Muscle of leg (tissue), 11 donors: ENCODE results near the gene SCAMP1. TPM values are rescaled to one million over a fixed set of nuclear protein-coding genes. Genes with fewer than 3 reads are reported as not detected.
A peak's percentile ranks its signal among the peaks of the same experiment; 100 is the strongest.

ENCODE experiments used
- DNase-seq: peaks from one replicate; pipeline ENCODE4 v3.0.0; 2013
- H3K27ac ChIP-seq: one replicate; pipeline ENCODE4 v1.5.1; 2013; ENCODE audit warnings: mild to moderate bottlenecking, low read length, control low read depth
- H3K27me3 ChIP-seq: one replicate; pipeline ENCODE4 v1.6.1; 2013; ENCODE audit warnings: low read length; ENCODE audit not compliant: control insufficient read depth, insufficient read depth
- H3K36me3 ChIP-seq: one replicate; pipeline ENCODE4 v1.6.1; 2013; ENCODE audit warnings: low read length; ENCODE audit not compliant: control insufficient read depth, insufficient read depth
- H3K4me1 ChIP-seq: one replicate; pipeline ENCODE4 v1.6.1; 2013; ENCODE audit warnings: low read length; ENCODE audit not compliant: control insufficient read depth, insufficient read depth
- H3K4me3 ChIP-seq: one replicate; pipeline ENCODE4 v1.5.1; 2013; ENCODE audit warnings: low read length, control low read depth
- H3K9me3 ChIP-seq: replicated peaks from 2 replicates; pipeline ENCODE4 v1.6.1; 2013; ENCODE audit warnings: low read depth, low read length; ENCODE audit not compliant: control insufficient read depth
- WGBS: methylation state at CpG from one replicate; pipeline ENCODE4 v1.1.5; 2013; ENCODE audit warnings: missing lambda C conversion rate; ENCODE audit not compliant: insufficient coverage; 5-methylcytosine and 5-hydroxymethylcytosine counted together
- polyA plus RNA-seq, 8 donors: library from polyadenylated mRNA; unstranded; fragments of 120-200 nt; gene quantifications; one replicate each; pipeline versions ENCODE4 v1.2.1 to v1.2.3, GENCODE V29; 2013; ENCODE audit warnings: inconsistent platforms in 1 of 8, low replicate concordance in 1 of 8; ENCODE audit not compliant: insufficient read length in 8 of 8, insufficient read depth in 1 of 8
- total RNA-seq: library from RNA; stranded (reverse); fragments of 120-200 nt; gene quantifications from one replicate; pipeline ENCODE4 v1.2.4, GENCODE V29; 2013

SCAMP1 gene
- total and polyA plus RNA-seq, 9 donors = 22.2 to 41.1 (median 30.1) TPM

- Histone ChIP-seq H3K27ac (no peak overlapping the region), H3K27me3 (no peaks in the 10 kb centered on the region), H3K36me3 (no peaks in the 10 kb centered on the region), H3K9me3 (no peaks in the 10 kb centered on the region), H3K4me3 (no peak overlapping the region), H3K4me1 (no peaks in the 10 kb centered on the region)
- DNase-seq = no peak
Measured at GRCh38 chr5:78331523-78332080, 28.8 kb upstream of the SCAMP1 start.

GRCh38 chr5:78334811-78335210, 25.6 kb upstream of the SCAMP1 start:
- Histone ChIP-seq H3K4me3 (no peak overlapping the region), H3K27ac (no peak overlapping the region), H3K9me3 (peaks cover 6% of the 10 kb centered on the region), H3K27me3 (no peaks in the 10 kb centered on the region), H3K36me3 (no peaks in the 10 kb centered on the region), H3K4me1 (no peaks in the 10 kb centered on the region)
- 73% methylated on average over 1 of the region's 3 CpGs for WGBS
- DNase-seq = no peak

GRCh38 chr5:78335976-78336375, 24.4 kb upstream of the SCAMP1 start:
- H3K4me3 ChIP-seq = no peak overlapping the region
- peaks cover 6% of the 10 kb centered on the region for H3K9me3 ChIP-seq
- H3K4me1 ChIP-seq = no peaks in the 10 kb centered on the region
- no peak overlapping the region for H3K27ac ChIP-seq
- no peak for DNase-seq
- 24% methylated on average over 2 of the region's 2 CpGs for WGBS
- no peaks in the 10 kb centered on the region for H3K27me3 ChIP-seq
- no peaks in the 10 kb centered on the region for H3K36me3 ChIP-seq

- no peaks in the 10 kb centered on the region for H3K4me1 ChIP-seq
- H3K36me3 ChIP-seq = no peaks in the 10 kb centered on the region
- 88% methylated on average over 1 of the region's 2 CpGs for WGBS
- H3K27me3 ChIP-seq = no peaks in the 10 kb centered on the region
- DNase-seq = no peak
- H3K4me3 ChIP-seq = no peak overlapping the region
- peaks cover 6% of the 10 kb centered on the region for H3K9me3 ChIP-seq
- no peak overlapping the region for H3K27ac ChIP-seq
Measured at GRCh38 chr5:78336698-78337097, 23.7 kb upstream of the SCAMP1 start.

GRCh38 chr5:78339617-78340436, 20.6 kb upstream of the SCAMP1 start:
- Histone ChIP-seq H3K4me3 (no peak overlapping the region), H3K36me3 (no peaks in the 10 kb centered on the region), H3K27me3 (no peaks in the 10 kb centered on the region), H3K4me1 (no peaks in the 10 kb centered on the region), H3K9me3 (peaks cover 6% of the 10 kb centered on the region), H3K27ac (no peak overlapping the region)
- no CpG with 5 or more reads among the region's 5 CpGs for WGBS
- peak; percentile 18 for DNase-seq

- peaks cover 2% of the 10 kb centered on the region for H3K4me1 ChIP-seq
- DNase-seq = no peak
- no peaks in the 10 kb centered on the region for H3K36me3 ChIP-seq
- no CpG with 5 or more reads among the region's 3 CpGs for WGBS
- H3K27ac ChIP-seq = no peak overlapping the region
- peaks cover 6% of the 10 kb centered on the region for H3K9me3 ChIP-seq
- H3K4me3 ChIP-seq = no peak overlapping the region
- no peaks in the 10 kb centered on the region for H3K27me3 ChIP-seq
Measured at GRCh38 chr5:78341440-78341839, 19.0 kb upstream of the SCAMP1 start.

- Histone ChIP-seq H3K9me3 (no peaks in the 10 kb centered on the region), H3K4me1 (peaks cover 2% of the 10 kb centered on the region), H3K36me3 (no peaks in the 10 kb centered on the region), H3K27ac (no peak overlapping the region), H3K27me3 (no peaks in the 10 kb centered on the region), H3K4me3 (no peak overlapping the region)
- DNase-seq = peak; percentile 17
- no CpG with 5 or more reads among the region's 3 CpGs for WGBS
Measured at GRCh38 chr5:78345485-78345884, 14.9 kb upstream of the SCAMP1 start.

GRCh38 chr5:78353520-78353919, 6.9 kb upstream of the SCAMP1 start:
- Histone ChIP-seq H3K9me3 (no peaks in the 10 kb centered on the region), H3K4me1 (no peaks in the 10 kb centered on the region), H3K27me3 (no peaks in the 10 kb centered on the region), H3K36me3 (peaks cover 7% of the 10 kb centered on the region), H3K27ac (no peak overlapping the region), H3K4me3 (no peak overlapping the region)
- 32% methylated on average over 3 of the region's 4 CpGs for WGBS
- DNase-seq = no peak

- peaks cover 1% of the 10 kb centered on the region for H3K4me1 ChIP-seq
- no peak overlapping the region for H3K27ac ChIP-seq
- H3K4me3 ChIP-seq = no peak overlapping the region
- WGBS = 33% methylated on average over 1 of the region's 4 CpGs
- H3K27me3 ChIP-seq = no peaks in the 10 kb centered on the region
- H3K9me3 ChIP-seq = no peaks in the 10 kb centered on the region
- DNase-seq = peak; percentile 23
- peaks cover 7% of the 10 kb centered on the region for H3K36me3 ChIP-seq
Measured at GRCh38 chr5:78354066-78354670, 6.2 kb upstream of the SCAMP1 start.

- H3K4me3 ChIP-seq = no peak overlapping the region
- peak overlapping the region; percentile 37 for H3K27ac ChIP-seq
- peaks cover 7% of the 10 kb centered on the region for H3K36me3 ChIP-seq
- peaks cover 7% of the 10 kb centered on the region for H3K4me1 ChIP-seq
- H3K9me3 ChIP-seq = no peaks in the 10 kb centered on the region
- WGBS = no CpG with 5 or more reads among the region's 2 CpGs
- DNase-seq = peak; percentile 50
- no peaks in the 10 kb centered on the region for H3K27me3 ChIP-seq
Measured at GRCh38 chr5:78355561-78355960, 4.9 kb upstream of the SCAMP1 start.
